ENCODE results near the gene TSSC4.

Gene TSSC4

DNA sequence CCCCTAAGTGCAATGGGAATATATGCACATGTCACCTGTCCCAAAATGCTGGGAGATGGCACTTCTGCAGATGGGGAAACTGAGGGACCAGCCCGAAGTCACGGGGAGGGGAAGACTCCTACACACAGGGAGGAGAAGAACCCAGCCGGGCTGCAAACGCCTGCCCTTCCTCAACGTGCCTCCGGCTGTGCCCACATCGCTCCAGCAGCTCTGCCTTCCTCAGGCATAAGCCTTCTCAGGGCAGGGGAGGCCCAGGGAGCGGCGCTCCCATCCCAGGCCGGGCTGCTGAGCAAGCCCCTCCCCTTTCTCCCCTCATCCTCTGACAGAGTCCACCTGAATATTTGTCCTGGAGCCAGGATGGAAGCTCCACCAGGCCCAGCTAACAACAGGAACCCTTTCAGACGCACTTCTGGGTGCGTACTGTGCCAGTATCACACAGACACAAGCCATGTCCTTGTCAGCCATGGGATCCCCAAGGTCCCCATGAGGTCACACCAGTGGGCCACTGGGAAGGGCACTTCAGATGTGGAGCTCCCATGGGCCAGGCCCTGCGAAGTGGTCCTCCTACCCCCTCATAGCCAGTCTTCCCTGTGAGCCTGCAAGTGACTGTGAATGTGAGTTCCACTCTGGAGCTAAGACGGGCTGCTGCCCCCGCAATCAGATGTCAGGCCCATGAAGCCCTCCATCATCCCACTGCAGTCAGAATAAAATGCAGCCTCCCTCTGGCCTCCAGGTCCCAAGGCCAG lies 25.9 kb upstream of the TSSC4 start:
- Histone ChIP-seq H3K36me3 (ENCODE audit: control insufficient read depth, insufficient read depth, low read length) (no peaks in the 10 kb centered on the region), H3K27me3 (replicated peaks; ENCODE audit: control insufficient read depth, insufficient read depth, low read length) (no peaks in the 10 kb centered on the region), H3K4me3 (replicated peaks; ENCODE audit: low read depth, low read length) (no peak overlapping the region)
- no peak for DNase-seq (ENCODE audit: extremely low read depth, insufficient read length)
- TF ChIP-seq, protein P1, sequence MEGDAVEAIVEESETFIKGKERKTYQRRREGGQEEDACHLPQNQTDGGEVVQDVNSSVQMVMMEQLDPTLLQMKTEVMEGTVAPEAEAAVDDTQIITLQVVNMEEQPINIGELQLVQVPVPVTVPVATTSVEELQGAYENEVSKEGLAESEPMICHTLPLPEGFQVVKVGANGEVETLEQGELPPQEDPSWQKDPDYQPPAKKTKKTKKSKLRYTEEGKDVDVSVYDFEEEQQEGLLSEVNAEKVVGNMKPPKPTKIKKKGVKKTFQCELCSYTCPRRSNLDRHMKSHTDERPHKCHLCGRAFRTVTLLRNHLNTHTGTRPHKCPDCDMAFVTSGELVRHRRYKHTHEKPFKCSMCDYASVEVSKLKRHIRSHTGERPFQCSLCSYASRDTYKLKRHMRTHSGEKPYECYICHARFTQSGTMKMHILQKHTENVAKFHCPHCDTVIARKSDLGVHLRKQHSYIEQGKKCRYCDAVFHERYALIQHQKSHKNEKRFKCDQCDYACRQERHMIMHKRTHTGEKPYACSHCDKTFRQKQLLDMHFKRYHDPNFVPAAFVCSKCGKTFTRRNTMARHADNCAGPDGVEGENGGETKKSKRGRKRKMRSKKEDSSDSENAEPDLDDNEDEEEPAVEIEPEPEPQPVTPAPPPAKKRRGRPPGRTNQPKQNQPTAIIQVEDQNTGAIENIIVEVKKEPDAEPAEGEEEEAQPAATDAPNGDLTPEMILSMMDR (IDR thresholded peaks at IDR 0.05; ENCODE audit: insufficient read depth, low read length, poor library complexity, severe bottlenecking), result no peak

- TF ChIP-seq, protein P1 (IDR thresholded peaks at IDR 0.05; ENCODE audit: insufficient read depth, low read length, poor library complexity, severe bottlenecking), result no peak
- Histone ChIP-seq H3K4me3 (replicated peaks; ENCODE audit: low read depth, low read length) (no peak overlapping the region), H3K36me3 (ENCODE audit: control insufficient read depth, insufficient read depth, low read length) (no peaks in the 10 kb centered on the region), H3K27me3 (replicated peaks; ENCODE audit: control insufficient read depth, insufficient read depth, low read length) (no peaks in the 10 kb centered on the region)
- DNase-seq (ENCODE audit: extremely low read depth, insufficient read length), result no peak
These were observed 25.2 kb upstream of the TSSC4 start for GRCh38 chr11:2375341-2375853.

DNA sequence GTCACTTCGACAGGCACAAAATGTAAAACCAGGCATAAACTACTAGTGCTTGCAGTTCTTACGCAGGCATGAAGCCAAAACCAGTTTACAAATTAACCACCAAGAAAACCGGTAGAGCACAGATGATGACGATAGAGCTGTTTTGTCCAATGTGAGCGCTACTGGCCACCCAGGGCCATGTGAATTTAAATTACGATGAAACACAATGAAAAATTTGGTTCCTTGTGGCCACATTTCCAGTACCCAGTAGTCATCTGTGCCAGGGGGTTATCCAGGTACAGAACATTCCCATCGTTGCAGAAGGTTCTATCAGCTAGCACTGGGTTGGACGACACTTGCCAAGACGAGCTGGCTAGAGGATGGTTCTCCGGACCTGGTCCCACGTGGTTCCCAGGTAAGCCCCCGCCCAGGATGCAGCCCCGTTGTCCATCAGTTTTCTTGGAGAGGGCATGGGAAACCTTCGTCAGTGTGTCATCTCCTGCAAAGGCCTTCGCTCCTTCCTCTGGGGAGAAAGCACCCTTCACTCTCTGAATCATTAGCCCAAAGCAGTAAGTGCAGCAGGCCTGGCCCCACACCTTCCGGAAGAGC lies 24.5 kb upstream of the TSSC4 start:
- no peaks in the 10 kb centered on the region for H3K27me3 ChIP-seq (replicated peaks; ENCODE audit: control insufficient read depth, insufficient read depth, low read length)
- no peak for DNase-seq (ENCODE audit: extremely low read depth, insufficient read length)
- no peak overlapping the region for H3K4me3 ChIP-seq (replicated peaks; ENCODE audit: low read depth, low read length)
- TF ChIP-seq, protein P1 (IDR thresholded peaks at IDR 0.05; ENCODE audit: insufficient read depth, low read length, poor library complexity, severe bottlenecking), result no peak
- H3K36me3 ChIP-seq (ENCODE audit: control insufficient read depth, insufficient read depth, low read length), result no peaks in the 10 kb centered on the region

DNA sequence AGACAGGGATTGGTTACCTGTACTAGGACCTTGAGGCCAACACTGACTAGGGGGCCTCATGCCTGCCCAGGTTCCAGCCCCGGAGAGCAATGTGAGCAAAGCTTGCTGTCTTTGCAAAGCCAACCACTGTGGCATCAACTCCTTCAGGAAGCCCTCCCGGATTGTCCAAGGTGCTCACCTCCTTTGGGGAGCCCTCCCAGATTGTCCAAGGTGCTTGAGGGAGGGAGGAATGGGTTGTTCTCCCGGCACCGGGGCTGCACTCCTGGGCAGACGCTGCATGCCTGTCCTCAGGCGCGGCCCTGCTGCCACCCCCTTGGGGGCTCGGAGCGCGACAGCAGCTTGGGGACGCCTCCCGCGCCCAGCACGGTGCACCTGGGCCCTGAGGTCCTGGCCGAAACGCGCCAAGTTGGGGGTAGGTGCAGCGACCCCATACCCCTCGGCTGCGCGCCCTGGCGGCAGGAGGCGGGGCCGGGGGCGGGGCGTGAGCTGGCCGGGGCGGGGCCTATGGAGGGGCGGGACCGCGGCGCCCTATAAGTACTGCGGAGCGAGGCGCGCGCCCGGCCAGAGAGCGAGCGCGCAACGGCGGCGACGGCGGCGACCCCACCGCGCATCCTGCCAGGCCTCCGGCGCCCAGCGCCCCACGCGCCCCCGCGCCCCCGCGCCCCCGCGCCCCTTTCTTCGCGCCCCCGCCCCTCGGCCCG lies 23.6 kb upstream of the TSSC4 start, which contains the start of gene CD81:
Gene CD81, plus strand, starts transcription at position 560 of the 701 bp plus-strand sequence. CDS start 240 bp downstream, outside the sequence.
- Histone ChIP-seq H3K36me3 (ENCODE audit: control insufficient read depth, insufficient read depth, low read length) (no peaks in the 10 kb centered on the region; the same call in 1 of the 2 replicates), H3K27me3 (replicated peaks; ENCODE audit: control insufficient read depth, insufficient read depth, low read length) (no peaks in the 10 kb centered on the region), H3K4me3 (replicated peaks; ENCODE audit: low read depth, low read length) (peak within 1 kb of the TSS; percentile 89)
- TF ChIP-seq, protein P1 (IDR thresholded peaks at IDR 0.05; ENCODE audit: insufficient read depth, low read length, poor library complexity, severe bottlenecking), result no peak
- peak; percentile 59 for DNase-seq (ENCODE audit: extremely low read depth, insufficient read length)

DNA sequence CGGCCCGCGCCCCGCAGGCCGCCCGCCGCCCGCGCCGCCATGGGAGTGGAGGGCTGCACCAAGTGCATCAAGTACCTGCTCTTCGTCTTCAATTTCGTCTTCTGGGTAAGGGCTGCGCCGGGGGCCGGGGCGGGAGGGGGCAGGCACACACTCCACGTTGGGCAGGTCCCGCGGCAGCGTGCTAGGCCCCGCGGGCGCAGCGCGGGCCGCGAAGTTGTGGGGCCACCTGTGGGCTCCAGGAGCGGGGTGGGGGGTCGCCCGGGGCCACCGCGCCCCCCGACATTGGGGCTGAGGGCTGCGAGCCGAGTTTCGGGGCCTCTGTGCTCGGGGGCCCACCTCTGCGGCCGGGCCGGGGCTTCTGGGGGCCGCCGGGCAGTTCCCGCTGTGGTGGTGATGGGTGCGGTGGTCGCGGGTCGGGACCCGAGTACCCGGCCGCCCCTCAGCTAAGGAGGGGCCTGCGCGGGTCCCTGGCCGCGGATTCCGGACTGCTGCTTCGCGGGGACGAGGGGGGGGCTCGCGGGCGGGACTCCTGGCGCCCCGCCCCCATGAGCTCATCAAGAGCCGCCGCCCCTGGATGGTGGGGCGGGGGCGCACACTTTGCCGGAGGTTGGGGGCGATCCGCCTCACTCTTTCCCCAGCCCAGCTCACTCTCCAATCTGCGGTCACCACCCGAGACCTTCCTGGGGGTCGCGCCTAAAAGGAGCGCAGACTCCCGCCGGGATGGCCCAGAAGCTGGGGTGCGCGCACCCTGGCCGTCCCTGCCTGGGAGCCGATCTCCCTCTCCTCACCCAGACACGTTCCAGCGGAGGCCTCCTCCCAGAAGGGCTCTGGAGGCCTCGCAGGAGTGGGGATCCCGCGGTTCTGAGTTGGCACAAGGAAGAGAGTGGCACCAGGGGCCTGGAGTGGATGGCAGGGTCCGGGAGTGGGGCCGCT lies 22.8 kb upstream of the TSSC4 start:
- H3K27me3 ChIP-seq (replicated peaks; ENCODE audit: control insufficient read depth, insufficient read depth, low read length), result no peaks in the 10 kb centered on the region
- no peaks in the 10 kb centered on the region; the same call in 1 of the 2 replicates for H3K36me3 ChIP-seq (ENCODE audit: control insufficient read depth, insufficient read depth, low read length)
- H3K4me3 ChIP-seq (replicated peaks; ENCODE audit: low read depth, low read length), result peak overlapping the region; percentile 89
- TF ChIP-seq, protein P1 (IDR thresholded peaks at IDR 0.05; ENCODE audit: insufficient read depth, low read length, poor library complexity, severe bottlenecking), result no peak
- DNase-seq (ENCODE audit: extremely low read depth, insufficient read length), result no peak

All from GM06990 (cell line).